DMS79 treated with DMSO at 0.1 percent for 48 hours (cell line): Measurements from ENCODE around the gene LRRC45.
"Not testable (repeated sequence)": the region's sequence is repeated elsewhere in the genome, so short reads cannot be mapped to it uniquely, and the experiment has no call there.

Source experiments
- DNase-seq: peaks from one replicate; lab custom pipeline; 2025; lab: John Stamatoyannopoulos, UW

The LRRC45 gene

DNA sequence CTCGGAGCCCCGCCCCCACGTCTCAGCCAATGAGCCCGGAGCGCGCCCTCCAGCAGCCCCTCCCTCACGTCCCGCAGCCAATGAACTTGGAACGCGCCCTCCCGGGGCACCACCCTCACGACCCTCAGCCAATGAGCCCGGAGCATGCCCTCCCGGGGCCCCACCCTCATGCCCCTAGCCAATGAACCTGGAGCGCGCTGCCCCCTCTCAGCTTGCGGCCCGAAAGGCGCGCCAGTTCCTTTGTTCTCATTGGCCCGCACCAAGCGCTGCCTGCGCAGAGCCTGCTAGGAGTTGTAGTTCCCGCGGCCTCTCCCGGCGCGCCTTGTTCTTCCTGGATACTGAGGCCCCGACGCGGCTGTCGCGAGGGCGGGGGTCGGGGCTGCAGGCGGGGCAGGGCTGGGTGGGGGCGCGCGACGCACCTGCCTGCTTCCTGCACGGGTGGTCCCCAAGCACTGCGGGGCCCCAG, at the start of gene LRRC45:
Gene LRRC45, plus strand, starts transcription at position 325 of the 466 bp plus-strand sequence. CDS start 339 bp downstream, outside the sequence.
- peak; percentile 85 for DNase-seq

DNA sequence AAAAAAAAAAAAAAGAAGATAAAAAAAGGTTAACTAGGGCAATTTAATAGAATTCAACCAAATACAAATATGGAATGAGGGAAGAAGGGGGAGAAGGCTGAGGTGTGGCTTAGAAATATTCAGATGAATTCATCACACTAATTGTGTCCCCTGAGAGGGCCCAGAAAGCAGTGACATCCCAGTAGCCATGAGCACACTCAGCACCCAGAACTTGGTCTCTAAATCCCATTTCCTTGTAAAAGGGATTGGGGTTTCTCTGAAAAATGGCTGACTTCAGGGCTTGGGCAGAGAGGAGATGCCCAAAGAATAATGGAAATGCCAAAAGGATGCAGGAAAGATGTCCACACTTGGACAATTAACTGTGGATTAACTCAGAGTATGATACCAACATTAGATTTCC, 49.7 kb upstream of the LRRC45 start:
- DNase-seq = no peak

DNA sequence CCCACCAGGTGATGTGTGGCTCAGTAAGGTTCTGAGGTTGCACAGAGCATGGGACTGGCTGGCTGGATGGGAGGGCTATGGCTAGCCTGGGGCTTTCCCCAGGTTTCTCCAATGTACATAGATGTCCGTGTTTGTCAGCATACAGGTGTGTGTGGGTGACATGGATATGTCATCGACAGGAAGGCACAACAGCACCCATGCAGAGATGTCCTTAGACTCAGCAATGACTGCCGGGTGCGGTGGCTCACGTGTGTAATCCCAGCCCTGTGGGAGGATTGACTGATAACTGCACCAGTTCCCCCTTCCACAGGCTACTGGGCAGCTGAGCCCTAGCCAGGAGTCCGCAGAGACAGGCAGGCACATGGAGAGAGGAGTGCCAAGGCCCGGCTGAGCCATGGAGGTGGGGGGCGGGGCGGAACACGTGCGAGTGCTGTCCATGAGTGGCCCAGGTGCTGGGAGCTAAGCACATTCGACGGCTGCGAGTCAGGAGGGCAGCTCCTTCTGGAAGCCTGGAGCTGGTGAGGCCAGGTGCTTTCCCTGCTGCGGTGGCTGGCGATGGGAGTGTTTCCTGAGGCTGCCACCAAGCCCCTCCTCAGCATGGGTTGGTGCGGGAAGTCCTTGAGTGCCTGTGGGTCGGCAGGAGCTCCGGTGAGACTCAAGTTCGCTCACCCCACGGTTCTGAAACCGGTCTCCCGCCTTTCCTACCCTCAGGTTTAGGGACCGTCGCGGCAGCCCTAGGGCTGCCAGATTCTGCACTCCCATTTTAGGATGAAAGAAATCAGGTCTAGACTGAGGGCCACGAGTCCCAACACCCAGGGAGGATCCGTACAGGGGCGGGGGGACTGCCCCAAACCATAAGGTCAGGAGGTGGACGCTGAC, 46.5 kb upstream of the LRRC45 start:
- DNase-seq = peak; percentile 17

DNA sequence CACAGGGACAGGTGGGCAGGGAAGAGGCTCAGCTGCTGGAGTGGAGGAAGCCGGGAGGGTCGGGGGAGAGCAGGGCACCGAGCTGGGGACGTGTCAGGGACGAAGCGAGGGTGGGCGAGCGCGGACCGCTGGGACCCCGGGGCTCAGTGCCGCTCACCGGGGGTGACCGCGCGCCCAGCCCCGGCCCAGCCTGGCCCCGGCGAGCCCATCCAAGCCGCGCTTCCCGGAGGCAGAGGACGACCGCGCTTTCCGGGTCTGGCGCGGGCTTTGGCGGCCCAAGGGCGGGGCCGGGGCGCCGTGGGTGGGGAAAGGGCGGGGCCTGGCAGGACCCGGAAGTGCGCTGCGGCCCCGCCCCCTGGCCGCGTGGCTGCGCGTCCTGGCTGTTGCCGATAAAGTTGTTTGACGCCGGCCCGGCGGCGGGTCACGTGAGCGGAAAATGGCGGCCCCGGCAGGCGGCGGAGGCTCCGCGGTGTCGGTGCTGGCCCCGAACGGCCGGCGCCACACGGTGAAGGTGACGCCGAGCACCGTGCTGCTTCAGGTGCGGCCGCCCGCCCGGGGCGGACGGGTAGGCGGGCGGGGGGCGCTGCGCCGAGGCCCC, 45.8 kb upstream of the LRRC45 start, which contains the start of gene ASPSCR1:
Gene ASPSCR1, plus strand, starts transcription at position 419 of the 598 bp plus-strand sequence. Its CDS starts 18 bp downstream, at position 437.
- peak; percentile 55 for DNase-seq

DNA sequence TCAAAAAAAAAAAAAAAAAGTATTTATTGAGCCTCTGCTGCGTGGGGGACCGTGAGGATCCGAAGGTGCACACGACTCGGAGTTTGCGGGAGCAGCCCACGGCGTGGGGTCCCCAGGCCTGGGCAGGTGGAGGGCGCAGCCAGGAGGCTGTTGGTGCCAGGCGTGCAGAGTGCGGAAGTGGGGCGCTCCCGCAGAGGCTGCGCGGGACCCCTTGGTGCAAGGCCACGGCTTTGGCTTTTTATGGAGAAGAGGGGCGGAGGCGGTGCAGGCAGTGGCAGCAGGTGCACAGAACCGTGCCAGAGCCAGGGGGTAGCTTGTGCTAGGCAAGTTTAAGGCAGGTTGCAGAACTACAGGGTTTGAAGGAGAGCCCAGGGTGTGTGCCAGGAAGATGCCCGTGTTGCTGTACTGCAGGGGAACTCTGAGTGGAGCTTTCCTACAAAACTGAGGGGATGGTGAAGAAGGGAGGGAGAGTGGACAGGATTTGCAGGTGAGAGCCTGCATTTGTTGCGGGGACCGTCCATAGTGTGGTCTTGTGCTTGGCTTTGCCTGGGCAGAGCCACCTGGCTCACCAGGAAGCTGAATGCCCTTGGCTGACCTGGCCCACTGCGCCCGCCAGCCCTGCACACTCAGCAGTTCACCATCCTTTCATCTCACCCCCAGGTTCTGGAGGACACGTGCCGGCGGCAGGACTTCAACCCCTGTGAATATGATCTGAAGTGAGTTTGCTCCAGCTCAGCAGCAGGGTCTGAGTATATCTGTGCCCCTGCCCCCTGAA, 44.4 kb upstream of the LRRC45 start:
- DNase-seq = no peak

DNA sequence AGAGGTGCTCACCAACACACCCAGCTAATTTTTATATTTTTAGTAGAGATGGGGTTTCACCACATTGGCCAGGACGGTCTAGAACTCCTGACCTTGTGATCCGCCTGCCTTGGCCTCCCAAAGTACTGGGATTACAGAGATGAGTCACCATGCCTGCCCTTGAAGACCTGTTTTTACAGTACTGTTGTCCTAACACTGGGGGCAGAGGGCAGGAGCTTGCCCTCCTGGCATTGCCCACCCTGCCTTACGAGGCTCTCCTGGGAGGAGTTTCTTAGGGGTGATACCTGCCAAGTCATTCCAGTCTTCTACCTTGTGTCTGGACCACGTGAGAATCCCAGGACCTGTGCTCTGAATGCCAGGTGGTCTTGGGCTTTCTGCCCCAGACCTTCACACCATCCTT, 43.0 kb upstream of the LRRC45 start:
- no peak for DNase-seq

DNA sequence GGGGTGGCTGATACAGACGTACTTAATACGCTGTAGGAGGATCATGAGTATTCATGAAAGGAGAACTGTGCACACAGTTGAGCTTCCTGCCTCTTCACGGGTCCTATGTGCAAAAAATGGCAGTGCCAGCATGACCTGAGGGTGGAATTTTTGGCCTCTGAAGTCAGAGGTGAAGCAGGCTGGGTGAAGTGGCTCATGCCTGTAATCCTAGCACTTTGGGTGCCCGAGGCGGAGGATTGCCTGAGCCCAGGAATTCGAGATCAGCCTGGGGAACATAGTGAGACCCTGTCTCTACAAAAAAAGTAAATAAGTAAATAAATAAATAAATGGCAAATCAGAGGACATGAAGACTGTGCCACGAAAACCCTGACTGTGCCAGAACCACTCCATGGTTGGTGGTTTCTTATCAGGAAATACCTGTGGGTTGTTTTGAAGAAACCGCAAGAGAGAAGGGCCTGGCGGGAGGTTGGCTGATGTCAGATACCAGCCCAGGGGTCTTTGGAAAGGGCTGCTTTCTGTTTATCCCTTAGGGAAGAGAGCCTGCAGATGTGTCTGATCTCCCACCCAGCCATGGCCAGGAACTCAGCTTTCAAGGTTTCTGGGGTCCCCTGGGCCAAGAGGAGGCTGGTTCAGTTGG, 42.3 kb upstream of the LRRC45 start:
- peak; percentile 16 for DNase-seq

DNA sequence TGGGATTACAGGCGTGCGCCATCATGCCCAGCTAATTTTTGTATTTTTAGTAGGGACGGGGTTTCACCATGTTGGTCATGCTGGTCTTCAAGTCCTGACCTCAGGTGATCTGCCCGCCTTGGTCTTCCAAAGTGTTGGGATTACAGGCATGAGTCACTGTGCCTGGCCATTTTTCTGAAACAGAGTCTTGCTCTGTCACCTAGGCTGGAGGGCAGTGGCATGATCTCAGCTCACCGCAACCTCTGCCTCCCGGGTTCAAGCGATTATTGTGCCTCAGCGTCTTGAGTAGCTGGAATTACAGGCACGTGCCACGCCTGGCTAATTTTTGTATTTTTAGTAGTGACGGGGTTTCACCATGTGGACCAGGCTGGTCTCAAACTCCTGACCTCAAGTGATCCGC, 41.6 kb upstream of the LRRC45 start:
- DNase-seq = not testable (repeated sequence)

DNA sequence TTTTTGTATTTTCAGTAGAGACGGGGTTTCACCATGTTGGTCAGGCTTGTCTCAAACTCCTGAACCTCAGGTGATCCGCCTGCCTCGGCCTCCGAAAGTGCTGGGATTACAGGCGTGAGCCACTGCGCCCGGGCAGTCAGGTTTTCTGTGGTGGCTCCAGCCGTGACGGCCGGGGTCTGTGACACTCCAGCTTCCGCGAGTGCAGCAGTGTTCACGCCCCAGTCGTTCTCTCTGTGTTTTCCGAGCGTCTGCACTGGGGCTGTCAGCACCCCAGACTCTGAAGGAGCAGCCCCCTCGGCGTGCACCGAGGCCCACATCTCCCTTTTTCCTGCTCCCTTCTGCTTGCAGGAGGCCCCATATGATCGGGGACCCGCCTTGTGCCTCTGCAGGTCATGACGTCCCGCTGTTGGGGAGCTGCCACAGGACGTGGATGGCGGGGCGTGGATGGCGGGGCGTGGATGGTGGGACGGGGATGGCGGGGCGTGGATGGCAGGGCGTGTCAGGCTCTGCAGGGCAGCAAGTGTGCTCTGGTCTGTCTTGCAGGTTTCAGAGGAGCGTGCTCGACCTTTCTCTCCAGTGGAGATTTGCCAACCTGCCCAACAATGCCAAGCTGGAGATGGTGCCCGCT, 40.0 kb upstream of the LRRC45 start:
- DNase-seq = no peak

DNA sequence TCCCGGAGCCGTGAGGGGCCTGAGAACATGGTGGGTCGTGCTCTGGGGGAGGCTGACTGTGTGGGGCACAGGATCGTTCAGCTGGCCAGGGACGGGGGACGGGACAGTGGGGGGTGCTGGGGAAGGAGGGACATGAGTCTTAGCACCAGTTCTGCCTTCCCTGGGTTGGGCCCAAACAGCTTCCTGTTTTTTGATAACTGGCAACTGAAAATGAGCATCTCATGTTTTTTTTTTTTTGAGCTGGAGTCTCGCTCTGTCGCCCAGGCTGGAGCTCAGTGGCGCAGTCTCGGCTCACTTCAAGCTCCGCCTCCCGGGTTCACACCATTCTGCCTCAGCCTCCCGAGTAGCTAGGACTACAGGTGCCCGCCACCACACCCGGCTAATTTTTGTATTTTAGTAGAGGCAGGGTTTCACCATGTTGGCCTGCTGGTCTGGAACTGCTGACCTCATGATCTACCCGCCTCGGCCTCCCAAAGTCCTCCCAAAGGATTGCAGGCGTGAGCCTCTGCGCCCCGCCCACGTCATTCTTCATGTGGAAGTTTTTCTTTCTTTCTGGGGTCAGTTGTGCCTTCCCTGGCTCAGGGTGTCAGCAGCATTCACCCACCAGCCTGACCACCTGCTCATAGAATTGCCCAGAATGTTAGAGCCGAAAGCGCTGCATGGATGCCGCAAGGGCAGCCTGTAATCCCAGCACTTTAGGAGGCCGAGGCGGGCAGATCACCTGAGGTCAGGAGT, 39.3 kb upstream of the LRRC45 start:
- no peak for DNase-seq

DNA sequence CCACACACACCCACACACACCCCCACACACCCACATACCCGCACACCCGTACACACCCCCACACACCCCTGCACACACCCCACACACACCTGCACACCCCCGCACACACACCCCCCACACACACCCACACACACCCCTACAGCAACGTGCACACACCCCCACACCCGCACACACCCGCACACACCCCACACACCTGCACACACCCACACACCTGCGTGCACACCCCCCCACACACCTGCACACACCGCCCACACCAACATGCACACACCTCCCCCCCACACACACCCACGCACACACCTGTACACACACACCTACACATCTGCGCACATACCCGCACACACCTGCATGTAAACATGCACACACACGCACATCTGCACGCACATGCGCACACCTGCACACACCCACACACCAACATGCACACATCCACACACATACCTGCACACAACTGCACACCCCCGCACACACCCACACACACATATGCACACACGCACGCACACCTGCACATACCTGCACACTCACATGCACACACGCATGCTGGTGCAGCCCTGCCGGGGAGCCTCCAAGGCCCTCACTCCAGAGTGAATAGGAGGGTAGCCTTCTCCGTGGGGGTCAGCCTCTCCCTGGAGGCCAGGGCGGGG, 38.2 kb upstream of the LRRC45 start:
- DNase-seq = no peak

DNA sequence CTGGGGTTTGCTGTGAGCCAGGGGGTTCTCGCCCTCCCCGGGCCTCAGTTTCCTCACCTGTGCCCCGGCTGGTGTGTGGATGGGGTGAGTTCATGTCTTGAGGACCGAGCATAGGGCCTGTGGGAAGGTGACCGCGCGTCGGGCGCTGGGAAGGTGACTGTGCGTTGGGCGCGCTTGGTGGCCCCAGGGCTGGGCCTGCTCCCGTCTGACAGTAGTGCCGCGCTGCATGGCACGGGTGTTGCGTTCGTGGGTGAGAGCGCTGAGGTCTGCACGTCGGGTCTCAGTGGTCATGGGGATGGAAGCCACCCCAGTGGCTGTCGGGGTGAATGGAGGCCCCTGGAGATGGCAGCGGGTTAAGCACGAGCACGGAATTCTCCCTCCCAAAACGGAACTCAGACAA, 36.5 kb upstream of the LRRC45 start:
- no peak for DNase-seq

DNA sequence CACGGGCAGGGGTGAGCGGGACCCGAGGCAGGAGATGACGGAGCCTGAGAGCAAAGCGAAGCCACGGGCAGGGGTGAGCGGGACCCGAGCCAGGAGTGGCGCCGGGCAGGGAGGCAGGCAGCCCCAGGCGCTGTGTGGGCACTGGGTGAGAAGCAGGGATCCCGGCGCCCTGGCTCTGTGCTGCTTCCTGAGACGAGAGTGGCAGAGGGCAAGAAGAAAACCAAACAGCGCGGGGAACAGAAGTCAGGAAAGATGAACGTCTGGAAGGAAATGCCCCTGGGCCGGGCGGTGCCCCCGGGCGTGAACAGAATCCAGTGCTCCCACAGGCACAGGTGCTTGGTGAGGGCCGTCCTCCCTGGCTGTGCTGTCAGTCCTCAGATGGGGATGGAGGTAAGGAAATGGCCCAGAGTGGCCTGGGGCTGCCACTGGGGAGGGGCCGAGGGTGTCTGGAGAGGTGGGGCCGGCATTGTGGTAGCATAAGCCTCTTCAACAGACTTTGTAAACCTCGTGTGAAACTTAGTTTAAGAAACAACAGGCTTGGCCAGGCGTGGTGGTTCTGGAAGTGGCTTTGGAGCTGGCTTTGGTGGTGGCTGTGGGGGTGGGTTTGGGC, 35.8 kb upstream of the LRRC45 start:
- no peak for DNase-seq

DNA sequence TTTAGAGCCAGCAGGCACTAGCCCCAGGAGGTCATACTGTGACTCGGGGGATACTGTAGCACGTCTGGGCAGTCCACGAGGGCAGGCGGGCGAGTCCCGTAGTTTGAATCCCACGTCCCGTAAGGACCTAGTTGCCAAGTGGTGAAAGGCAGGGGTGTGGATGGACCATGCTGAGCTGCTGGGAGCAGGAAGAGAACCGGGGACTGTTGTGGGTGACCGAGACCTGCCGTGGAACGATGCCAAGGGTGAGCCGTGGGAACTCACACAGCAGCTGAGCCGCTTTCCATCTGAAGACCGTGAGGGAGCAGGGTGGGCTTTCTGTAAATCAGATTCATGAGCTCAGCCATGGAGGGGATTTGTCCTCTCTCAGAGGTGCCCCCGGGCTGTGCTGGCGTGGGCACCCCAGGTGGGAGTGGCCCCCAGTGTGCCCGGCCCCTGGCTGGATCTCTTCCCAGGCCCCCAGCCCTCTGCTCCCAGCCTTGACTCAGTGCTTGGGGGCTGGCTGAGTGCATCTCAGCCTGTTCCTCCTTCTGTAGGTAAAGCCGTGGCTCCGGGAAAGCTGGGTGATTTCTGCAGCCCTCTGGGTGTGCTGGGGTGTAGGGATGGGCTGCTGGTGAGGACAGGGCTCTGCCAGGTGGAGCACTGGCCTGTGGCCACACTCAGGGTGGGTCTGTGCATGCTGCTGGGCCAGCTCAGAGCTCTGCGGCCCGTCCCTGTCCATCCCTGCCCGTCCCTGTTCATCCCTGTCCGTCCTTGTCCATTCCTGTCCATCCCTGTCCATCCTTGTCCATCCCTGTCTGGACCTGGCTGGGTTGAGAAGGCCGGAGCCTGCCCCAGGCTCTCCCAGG, 32.0 kb upstream of the LRRC45 start:
- DNase-seq = no peak

DNA sequence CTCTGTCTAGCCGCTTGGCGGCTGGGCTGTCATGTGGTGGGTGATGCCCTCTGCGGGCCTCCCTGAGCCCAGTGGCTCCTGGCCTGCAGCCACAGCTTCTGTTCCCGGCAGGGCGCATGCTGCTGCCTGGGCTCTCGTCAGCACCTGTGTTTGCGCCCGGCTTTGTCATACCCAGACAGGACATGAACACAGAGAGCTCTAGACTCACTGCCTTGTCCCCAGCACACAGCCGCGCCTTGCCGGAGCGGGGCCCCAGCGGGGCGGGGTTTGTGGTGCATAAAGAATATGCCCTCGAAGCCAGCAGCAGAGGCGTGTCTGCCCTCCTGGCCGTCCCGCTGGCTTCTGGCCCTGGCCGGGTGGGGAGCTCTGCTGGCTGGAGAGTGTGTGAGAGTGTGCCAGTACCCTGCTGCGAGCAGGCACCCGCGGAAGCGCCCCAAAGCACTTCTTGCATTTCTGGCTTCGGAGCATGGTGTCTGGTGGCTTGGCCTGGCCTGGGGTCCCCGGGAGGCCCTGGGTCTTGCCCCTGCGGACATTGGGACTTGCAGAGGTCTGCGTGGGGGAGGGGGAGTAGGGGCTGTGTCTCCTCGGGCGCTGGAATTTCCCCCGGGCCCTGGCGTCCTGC, 31.3 kb upstream of the LRRC45 start:
- peak; percentile 59 for DNase-seq

DNA sequence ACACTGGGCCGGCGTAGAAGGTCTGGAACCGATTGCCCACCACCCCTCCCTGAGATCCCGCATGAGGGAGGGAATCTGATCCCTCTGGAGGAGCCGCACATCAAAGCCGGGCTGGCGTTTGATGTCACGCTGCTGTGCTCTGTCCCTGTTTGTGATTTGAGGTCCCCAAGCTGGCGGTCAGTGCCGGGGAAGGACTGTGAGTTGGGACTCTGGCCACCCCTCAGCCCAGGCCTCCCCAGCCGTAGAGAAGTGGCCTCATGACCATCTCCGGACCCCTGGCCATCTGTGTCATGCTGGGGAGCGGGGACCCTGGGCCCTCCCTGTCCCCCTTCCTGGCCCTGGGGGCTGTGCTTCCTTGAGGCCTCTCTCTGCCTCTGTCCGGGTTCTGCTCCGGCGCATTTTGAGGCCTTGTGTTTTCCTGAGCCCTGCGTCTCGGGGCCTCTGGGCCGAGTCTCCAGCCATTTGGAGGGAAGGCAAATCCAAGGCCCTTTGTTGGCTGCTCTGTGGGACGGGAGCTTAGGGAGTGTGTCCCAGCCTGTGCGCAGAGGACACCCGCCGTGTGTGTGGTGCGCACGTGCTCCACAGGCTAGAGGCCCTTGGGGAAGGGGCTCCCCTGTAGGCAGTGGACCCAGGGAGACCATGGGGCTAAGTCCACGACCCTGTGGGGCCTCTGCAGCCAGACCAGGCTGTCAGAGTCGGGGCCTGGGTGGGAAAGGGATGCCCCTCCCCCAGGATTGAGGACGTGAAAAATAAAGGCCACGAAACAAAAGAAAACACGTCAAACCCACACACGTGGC, 30.6 kb upstream of the LRRC45 start:
- DNase-seq = no peak

DNA sequence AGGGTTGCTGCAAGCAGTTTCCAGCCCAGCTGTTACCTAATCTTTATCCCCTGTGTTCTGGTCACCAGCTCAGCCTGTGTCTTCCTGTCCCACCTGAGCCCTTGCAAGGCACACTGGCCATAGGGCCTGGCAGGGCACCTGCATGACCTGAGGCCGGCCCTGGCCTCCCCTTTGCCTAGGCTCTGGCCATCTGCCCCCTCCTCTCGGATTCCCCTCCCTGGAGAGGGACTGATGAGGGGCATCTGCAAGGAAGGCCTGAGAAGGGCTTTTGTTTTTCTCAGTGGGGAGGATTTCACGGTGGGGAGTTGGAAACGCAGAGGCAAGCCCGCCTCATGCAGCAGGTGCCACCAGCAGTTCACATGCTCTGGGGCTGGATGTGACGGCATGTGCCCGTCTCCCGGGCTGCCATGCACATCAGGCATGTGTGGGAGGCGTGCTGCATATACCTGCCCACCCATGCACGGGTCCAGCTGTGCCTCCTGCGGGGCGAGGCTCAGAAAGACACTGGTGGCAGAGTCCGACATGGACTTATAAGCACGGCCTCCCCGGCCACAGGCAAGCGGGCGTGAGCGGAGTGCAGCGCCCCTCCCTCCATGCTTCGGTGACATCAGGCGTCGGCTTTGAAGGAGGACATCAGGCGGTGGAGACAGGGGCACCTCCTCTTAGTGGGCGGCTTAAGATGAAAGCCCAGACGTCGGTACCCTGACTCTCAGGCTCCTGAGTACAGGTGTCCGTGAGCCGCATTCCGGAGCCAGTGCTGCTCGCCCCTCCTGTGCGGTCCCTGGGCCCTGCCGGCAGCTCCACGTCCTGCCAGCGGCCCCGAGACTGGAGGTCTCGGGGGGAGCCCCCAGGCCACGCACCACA, 29.1 kb upstream of the LRRC45 start:
- DNase-seq = no peak
